HG03520 (cell line): ENCODE measurements around the gene B4GALT1.
A peak's percentile ranks its signal among the peaks of the same experiment; 100 is the strongest.
"Not testable (repeated sequence)": the region's sequence is repeated elsewhere in the genome, so short reads cannot be mapped to it uniquely, and the experiment has no call there.

Experiments used
- ATAC-seq: cut with Tn5 transposase; IDR thresholded peaks from one replicate; pipeline ENCODE4 v1.9.1; 2021; ENCODE audit warnings: mild to moderate bottlenecking, moderate library complexity; ENCODE audit not compliant: unreplicated experiment

The B4GALT1 gene

GRCh38 chr9:33163433-33164137, 3.6 kb downstream of the B4GALT1 start:
- ATAC-seq = no peak

- no peak for ATAC-seq
Measured at GRCh38 chr9:33162721-33163311, 4.3 kb downstream of the B4GALT1 start.

GRCh38 chr9:33161589-33162132, 5.5 kb downstream of the B4GALT1 start:
- ATAC-seq = no peak

- ATAC-seq = no peak
Measured at GRCh38 chr9:33161011-33161588, 6.0 kb downstream of the B4GALT1 start.

GRCh38 chr9:33160446-33160845, 6.7 kb downstream of the B4GALT1 start:
- not testable (repeated sequence) for ATAC-seq

- ATAC-seq = no peak
Measured at GRCh38 chr9:33159777-33160127, 7.4 kb downstream of the B4GALT1 start.

- ATAC-seq = no peak
Measured at GRCh38 chr9:33158843-33159776, 8.0 kb downstream of the B4GALT1 start.

GRCh38 chr9:33157960-33158842, 8.9 kb downstream of the B4GALT1 start:
- ATAC-seq = no peak

GRCh38 chr9:33155393-33155792, 11.7 kb downstream of the B4GALT1 start:
- ATAC-seq = no peak

- no peak for ATAC-seq
Measured at GRCh38 chr9:33154371-33154770, 12.8 kb downstream of the B4GALT1 start.

- peak; percentile 34 for ATAC-seq
Measured at GRCh38 chr9:33153666-33154065, 13.5 kb downstream of the B4GALT1 start.

GRCh38 chr9:33153001-33153400, 14.1 kb downstream of the B4GALT1 start:
- ATAC-seq = no peak

GRCh38 chr9:33151601-33152000, 15.5 kb downstream of the B4GALT1 start:
- no peak for ATAC-seq

GRCh38 chr9:33151007-33151557, 16.1 kb downstream of the B4GALT1 start:
- ATAC-seq = no peak

GRCh38 chr9:33148367-33149014, 18.6 kb downstream of the B4GALT1 start:
- no peak for ATAC-seq

- ATAC-seq = no peak
Measured at GRCh38 chr9:33147416-33148169, 19.5 kb downstream of the B4GALT1 start.

- ATAC-seq = no peak
Measured at GRCh38 chr9:33146298-33146697, 20.8 kb downstream of the B4GALT1 start.

GRCh38 chr9:33144551-33144950, 22.6 kb downstream of the B4GALT1 start:
- no peak for ATAC-seq

GRCh38 chr9:33143241-33143661, 23.9 kb downstream of the B4GALT1 start:
- ATAC-seq = no peak
